ENCODE data around the gene AP3S2.
"Not testable (repeated sequence)": the region's sequence is repeated elsewhere in the genome, so short reads cannot be mapped to it uniquely, and the experiment has no call there.

DNA sequence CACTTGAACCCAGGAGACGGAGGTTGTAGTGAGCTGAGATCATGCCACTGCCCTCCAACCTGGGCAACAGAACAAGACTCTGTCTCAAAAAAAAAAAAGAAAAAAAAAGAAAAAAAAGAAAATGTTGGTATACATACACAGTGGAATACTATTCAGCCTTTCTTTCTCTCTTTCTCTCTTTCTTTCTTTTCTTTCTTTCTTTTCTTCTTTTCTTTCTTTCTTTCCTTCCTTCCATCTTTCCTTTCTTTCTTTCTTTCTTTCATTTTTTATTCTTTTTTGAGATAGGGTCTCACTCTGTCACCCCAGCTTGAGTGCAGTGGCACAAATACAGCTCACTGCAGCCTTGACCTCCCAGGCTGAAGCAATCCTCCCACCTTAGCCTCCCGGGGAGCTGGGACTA lies 45.6 kb upstream of the AP3S2 start:
- TF ChIP-seq CTCF, POLR2A (IDR thresholded peaks at IDR 0.05): not testable (repeated sequence)
